Peyer's patch (tissue), 4 donors: ENCODE results near the gene AOPEP. TPM values are rescaled to one million over a fixed set of nuclear protein-coding genes. Genes with fewer than 3 reads are reported as not detected.

Source experiments
- DNase-seq, 3 donors: peaks; one replicate each; pipeline ENCODE4 v3.0.0-alpha.2; 2017 to 2019
- H3K27ac ChIP-seq, 4 donors: fragments of 200-600 bp; sonication (generic); one replicate each; pipeline ENCODE4 v1.5.1; 2016 to 2019
- H3K27me3 ChIP-seq, 2 donors: fragments of 200-600 bp; sonication (generic); one replicate each; pipeline ENCODE4 v1.5.1; 2019
- H3K36me3 ChIP-seq, 3 donors: fragments of 200-600 bp; sonication (generic); one replicate each; pipeline ENCODE4 v1.5.1; 2016 to 2019
- H3K4me1 ChIP-seq, 4 donors: fragments of 200-600 bp; sonication (generic); one replicate each; pipeline ENCODE4 v1.5.1; 2016 to 2019
- H3K4me3 ChIP-seq, 4 donors: fragments of 200-600 bp; sonication (generic); 1 replicate in 3 of 4; 2 replicates in 1 of 4; pipeline ENCODE4 v1.5.1; 2016 to 2019; ENCODE audit warnings: mild to moderate bottlenecking in 1 of 4
- H3K9me3 ChIP-seq, 4 donors: fragments of 200-600 bp; sonication (generic); one replicate each; pipeline ENCODE4 v1.5.1; 2016 to 2019; ENCODE audit warnings: mild to moderate bottlenecking in 1 of 4
- CTCF ChIP-seq, 6 experiments: fragments of 450-650 bp in 4 of 6; fragments of 200-600 bp in 2 of 6; sonication (generic) in 1 of 6; IDR thresholded peaks; one replicate each; pipeline ENCODE4 v1.5.1; 2017 to 2019; ENCODE audit warnings: antibody characterized with exemption in 6 of 6, mild to moderate bottlenecking in 3 of 6, moderate library complexity in 1 of 6
- POLR2A ChIP-seq, 2 donors: fragments of 450-650 bp; IDR thresholded peaks; one replicate each; pipeline ENCODE4 v1.5.1; 2017; ENCODE audit warnings: antibody characterized with exemption in 2 of 2, mild to moderate bottlenecking in 2 of 2, moderate library complexity in 2 of 2
- total RNA-seq, 4 donors: library from RNA; depleted of rRNA; stranded (reverse); fragments of >200 nt; gene quantifications; one replicate each; pipeline ENCODE4 v1.1.0, GENCODE V29; 2016

AOPEP gene
- total RNA-seq, 4 donors from 2014 or later = 83.5 to 272 (median 117) TPM

GRCh38 chr9:94703488-94704140 is 22.9 kb upstream of the AOPEP start:
- H3K27ac ChIP-seq = no peak overlapping the region
- DNase-seq = no peak
- no peaks in the 10 kb centered on the region for H3K27me3 ChIP-seq
- no peaks in the 10 kb centered on the region for H3K36me3 ChIP-seq
- TF ChIP-seq CTCF (IDR thresholded peaks at IDR 0.05) (no peak), POLR2A (IDR thresholded peaks at IDR 0.05) (no peak)
- no peaks in the 10 kb centered on the region for H3K9me3 ChIP-seq
- no peaks in the 10 kb centered on the region for H3K4me1 ChIP-seq
- H3K4me3 ChIP-seq = no peak overlapping the region

- no peak for DNase-seq
- no peak for TF ChIP-seq POLR2A (IDR thresholded peaks at IDR 0.05)
- no peak for TF ChIP-seq CTCF (IDR thresholded peaks at IDR 0.05)
- H3K4me1 ChIP-seq = no peaks in the 10 kb centered on the region
- no peaks in the 10 kb centered on the region for H3K9me3 ChIP-seq
- no peak overlapping the region for H3K4me3 ChIP-seq
- H3K27me3 ChIP-seq = no peaks in the 10 kb centered on the region
- no peak overlapping the region for H3K27ac ChIP-seq
- no peaks in the 10 kb centered on the region for H3K36me3 ChIP-seq
Measured at GRCh38 chr9:94705162-94705702, 21.3 kb upstream of the AOPEP start.

GRCh38 chr9:94706922-94707321 is 19.6 kb upstream of the AOPEP start:
- TF ChIP-seq CTCF (IDR thresholded peaks at IDR 0.05) (no peak), POLR2A (IDR thresholded peaks at IDR 0.05) (no peak)
- no peak for DNase-seq
- Histone ChIP-seq H3K4me3 (no peak overlapping the region), H3K27ac (no peak overlapping the region), H3K9me3 (no peaks in the 10 kb centered on the region), H3K4me1 (no peaks in the 10 kb centered on the region), H3K36me3 (no peaks in the 10 kb centered on the region), H3K27me3 (no peaks in the 10 kb centered on the region)

- no peaks in the 10 kb centered on the region for H3K4me1 ChIP-seq
- TF ChIP-seq POLR2A (IDR thresholded peaks at IDR 0.05) (no peak), CTCF (IDR thresholded peaks at IDR 0.05) (no peak)
- no peaks in the 10 kb centered on the region for H3K27me3 ChIP-seq
- H3K27ac ChIP-seq = no peak overlapping the region
- DNase-seq = no peak
- H3K9me3 ChIP-seq = no peaks in the 10 kb centered on the region
- H3K36me3 ChIP-seq = no peaks in the 10 kb centered on the region
- no peak overlapping the region for H3K4me3 ChIP-seq
Measured at GRCh38 chr9:94713436-94714215, 12.9 kb upstream of the AOPEP start.

GRCh38 chr9:94714494-94714893 is 12.0 kb upstream of the AOPEP start:
- TF ChIP-seq POLR2A (IDR thresholded peaks at IDR 0.05) = no peak
- TF ChIP-seq CTCF (IDR thresholded peaks at IDR 0.05) = no peak
- no peaks in the 10 kb centered on the region for H3K36me3 ChIP-seq
- DNase-seq = no peak

More at GRCh38 chr9:94714494-94714893, 12.0 kb upstream of the AOPEP start:
- H3K4me3 ChIP-seq = no peak overlapping the region
- no peaks in the 10 kb centered on the region for H3K9me3 ChIP-seq
- no peaks in the 10 kb centered on the region for H3K4me1 ChIP-seq
- H3K27ac ChIP-seq = no peak overlapping the region
- no peaks in the 10 kb centered on the region for H3K27me3 ChIP-seq
